Measurements from ENCODE around the gene KRTAP1-1.

DNA sequence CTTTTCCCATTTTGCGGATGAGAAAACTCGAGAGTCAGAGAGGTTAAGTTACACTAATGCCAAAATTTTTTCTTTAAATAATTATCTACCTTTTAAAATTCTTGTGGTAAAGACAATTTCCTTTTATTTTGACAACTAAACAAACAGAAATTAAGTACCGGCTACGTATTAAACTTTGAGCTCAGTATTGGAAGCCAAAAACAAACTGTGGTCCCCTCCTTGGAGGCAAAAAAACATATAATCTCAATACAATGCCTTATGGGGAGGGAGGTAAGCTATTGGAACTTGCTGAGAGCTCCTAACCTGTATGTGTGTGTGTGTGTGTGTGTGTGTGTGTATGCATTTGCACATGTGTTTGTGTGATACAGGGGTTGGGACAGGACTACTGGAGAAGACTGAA, 22.2 kb upstream of the KRTAP1-1 start:
- TF ChIP-seq EZH2 (IDR thresholded peaks at IDR 0.05; ENCODE audit: low read length, missing control alignments) = no peak
- TF ChIP-seq, protein P1, sequence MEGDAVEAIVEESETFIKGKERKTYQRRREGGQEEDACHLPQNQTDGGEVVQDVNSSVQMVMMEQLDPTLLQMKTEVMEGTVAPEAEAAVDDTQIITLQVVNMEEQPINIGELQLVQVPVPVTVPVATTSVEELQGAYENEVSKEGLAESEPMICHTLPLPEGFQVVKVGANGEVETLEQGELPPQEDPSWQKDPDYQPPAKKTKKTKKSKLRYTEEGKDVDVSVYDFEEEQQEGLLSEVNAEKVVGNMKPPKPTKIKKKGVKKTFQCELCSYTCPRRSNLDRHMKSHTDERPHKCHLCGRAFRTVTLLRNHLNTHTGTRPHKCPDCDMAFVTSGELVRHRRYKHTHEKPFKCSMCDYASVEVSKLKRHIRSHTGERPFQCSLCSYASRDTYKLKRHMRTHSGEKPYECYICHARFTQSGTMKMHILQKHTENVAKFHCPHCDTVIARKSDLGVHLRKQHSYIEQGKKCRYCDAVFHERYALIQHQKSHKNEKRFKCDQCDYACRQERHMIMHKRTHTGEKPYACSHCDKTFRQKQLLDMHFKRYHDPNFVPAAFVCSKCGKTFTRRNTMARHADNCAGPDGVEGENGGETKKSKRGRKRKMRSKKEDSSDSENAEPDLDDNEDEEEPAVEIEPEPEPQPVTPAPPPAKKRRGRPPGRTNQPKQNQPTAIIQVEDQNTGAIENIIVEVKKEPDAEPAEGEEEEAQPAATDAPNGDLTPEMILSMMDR (conservative IDR thresholded peaks at IDR 0.05 in 1 of 2, IDR thresholded peaks at IDR 0.05 in 1 of 2; ENCODE audit: low read depth in 1 of 2, low read length in 2 of 2) = no peak
